Right forelimb (tissue), 1 donor: ENCODE results near the gene EYA3.

Experiments used
- DNase-seq: peaks from one replicate; pipeline ENCODE4 v3.0.0-alpha.2; 2018

Gene EYA3

DNA sequence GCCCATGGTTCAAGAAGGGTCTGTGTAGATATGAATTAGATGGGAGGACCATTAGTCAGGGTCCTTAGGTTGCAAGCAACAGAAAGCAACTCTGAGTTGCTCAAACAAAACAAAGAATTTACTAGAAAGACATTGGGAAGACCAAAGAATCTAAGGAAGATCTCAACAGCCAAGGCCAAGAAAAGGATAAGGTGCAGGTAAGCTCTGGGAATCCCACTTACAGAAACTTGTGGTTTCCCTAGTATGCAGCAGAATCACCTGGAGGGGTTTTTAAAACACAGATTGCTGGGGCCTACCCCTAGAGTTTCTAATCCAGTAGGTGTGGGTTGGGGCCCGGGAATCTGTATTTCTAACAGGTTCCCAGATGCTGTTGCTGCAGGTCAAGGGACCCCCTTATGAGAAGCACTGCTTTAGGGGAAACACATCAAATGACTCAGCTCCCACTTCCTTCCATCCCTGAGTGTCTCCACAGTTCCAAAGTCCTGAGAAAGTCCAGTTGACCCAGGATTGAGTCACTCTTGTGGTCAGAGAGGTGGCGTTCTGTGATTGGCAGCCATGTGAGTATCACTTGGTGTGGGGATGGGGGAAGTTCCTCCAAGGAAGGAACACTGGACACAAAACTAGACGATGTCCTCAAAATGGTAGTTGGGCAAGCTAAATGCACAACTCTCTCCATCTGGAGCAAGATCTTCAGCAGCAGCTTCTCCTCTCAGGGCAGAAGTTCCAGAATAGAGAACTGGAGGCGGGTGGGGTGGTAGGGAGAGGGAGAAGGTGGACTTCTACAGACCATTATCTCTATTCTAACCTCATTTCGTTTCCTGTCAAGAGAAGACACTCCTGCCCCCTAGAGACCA lies 24.2 kb upstream of the EYA3 start:
- DNase-seq, result no peak

DNA sequence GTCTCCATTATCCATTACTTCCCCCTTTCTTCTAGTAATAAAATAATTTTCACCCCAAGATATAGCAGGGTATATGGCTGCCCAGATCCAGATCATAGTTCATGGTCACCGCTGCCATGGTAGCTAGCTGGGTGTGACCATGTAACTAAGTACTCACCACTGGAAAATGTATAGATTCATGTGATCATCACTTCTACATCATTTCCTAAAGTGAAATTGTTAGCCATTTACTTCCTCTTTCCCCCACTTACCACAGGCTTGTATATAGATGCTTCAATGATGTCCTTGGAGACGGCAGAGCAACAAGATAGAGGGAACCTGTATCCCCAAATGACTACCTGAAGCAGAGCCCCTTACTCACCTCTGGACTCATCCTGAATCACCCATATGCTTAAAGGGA lies 22.7 kb upstream of the EYA3 start:
- no peak for DNase-seq

DNA sequence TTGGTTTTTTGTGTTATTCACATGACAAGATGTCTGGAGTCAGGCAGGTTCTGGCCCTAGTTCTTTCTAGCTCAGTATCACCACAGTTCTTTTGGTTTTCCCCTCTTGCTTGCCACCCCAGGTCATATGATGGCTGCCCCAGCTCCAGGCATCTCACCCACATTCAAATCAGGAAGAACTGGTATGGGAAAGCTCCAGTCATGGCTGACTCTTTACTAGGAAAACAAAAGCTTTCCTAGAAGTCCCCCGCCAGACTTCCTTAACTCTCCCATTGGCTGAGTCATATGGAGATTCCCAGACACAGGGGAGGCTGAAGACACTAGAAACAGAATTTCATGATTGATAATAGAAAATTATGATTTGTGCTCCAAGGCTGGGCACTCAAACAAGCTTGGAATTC lies 22.1 kb upstream of the EYA3 start:
- DNase-seq, result no peak

DNA sequence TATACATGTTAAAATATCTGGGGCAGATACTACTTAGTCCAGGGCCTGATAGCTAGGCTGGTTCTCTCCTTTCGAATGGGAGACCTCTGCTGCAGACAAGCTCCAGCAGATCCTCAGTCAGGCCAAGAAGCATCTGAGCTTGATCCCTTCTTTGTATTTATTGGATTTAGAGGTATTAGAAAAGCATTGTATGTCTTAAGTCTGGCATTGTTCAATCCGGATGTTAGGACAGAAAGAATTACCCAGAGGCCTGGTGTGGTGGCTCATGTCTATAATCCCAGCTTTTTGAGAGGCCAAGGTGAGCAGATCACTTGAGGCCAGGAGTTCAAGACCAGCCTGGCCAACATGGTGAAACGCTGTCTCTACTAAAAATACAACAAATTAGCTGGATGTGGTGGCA lies 21.2 kb upstream of the EYA3 start:
- no peak for DNase-seq

DNA sequence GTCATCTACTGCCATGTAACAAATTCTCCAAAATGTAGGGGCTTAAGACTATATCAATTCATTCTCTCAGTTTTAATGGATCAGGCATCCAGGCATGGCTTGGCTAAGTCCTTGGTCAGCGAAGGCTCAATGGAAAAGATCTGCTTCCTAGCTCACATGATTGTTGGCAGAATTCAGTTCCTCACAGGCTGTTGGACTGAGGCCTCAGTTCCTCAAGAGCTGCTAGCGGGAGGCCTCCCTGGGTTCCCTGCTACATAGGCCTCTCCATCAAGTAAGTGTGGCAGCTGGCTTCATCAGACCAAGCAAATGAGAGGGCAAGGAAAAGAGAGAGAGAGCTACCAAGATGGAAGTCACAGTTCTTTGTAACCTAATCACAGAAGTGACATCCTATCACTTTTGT lies 19.6 kb upstream of the EYA3 start:
- DNase-seq, result no peak

DNA sequence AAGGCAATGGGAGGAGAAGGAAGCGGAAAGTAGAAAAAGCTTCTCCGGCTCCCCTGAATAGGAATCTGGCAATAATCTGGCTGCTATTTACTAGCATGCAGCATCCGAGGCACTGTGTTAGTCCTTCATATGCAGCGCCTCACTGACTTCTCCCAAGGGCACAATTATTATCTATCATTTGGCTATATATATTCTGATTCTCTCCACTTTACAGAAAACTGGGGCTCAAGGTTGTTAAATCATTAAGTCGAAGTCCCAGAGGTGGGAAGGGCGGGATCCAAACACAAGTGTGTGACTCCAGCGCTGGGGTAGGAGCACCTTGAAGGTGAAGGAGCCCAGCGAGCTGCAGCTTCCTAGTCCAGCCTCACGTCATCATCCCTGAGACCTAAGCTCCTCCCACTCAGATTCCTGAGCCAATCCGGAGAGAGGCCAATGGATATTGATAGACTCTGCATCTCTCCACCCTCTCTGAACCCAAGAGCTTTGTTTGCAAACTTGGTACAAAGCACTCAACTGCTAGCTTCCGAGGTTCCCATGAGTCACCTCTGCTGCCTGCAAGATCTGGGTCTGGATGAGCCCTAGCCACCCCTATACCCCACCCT lies 16.6 kb upstream of the EYA3 start:
- no peak for DNase-seq

DNA sequence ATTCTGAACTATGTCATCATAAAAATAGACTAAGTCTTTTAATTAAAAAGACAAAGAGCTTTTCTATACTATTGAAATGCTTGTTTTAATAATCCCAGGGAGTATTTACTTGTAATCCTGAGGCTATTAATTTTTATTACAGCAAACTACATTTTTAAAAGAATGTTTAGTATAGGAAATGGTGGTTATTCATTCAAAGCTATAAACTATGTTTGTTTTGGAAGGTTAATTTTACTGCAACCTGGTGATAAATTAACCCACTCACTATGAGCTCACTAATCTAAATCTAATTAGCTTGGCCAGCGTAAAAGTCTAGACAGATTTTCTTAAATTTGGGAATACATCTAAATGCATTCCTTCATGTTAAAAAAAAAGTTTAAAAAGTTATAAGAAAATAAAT lies 13.8 kb upstream of the EYA3 start:
- no peak for DNase-seq

DNA sequence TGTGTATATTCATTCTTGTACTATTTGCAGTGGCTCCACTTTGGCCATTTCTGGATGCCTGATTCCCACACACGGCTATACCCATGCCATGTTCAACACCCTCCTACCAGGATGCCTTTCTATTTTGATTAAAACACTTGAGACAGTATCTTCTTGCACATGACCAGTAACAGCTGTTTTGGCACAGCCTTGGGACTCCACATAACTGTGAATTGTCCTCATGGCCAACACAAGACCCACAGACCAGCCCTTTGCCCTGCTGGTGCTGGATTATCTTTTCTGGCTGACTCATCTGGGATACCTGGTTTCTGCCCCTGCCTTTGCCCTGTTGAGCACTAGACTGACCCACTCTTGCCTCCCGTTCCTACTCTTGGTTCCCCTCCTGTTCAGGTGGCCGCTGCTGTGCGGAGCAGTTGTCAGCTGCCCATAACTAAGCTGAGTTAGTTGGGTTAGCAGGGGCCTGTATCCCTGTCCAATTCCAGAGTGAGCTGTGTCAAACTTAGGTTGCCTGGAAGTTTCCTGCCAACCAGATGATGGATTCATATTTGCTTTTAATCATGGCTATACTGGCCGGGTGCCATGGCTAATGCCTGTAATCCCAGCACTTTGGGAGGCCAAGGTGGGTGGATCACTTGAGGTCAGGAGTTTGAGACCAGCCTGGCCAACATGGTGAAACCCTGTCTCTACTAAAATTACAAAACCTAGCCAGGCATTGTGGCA lies 10.8 kb upstream of the EYA3 start:
- DNase-seq, result no peak

DNA sequence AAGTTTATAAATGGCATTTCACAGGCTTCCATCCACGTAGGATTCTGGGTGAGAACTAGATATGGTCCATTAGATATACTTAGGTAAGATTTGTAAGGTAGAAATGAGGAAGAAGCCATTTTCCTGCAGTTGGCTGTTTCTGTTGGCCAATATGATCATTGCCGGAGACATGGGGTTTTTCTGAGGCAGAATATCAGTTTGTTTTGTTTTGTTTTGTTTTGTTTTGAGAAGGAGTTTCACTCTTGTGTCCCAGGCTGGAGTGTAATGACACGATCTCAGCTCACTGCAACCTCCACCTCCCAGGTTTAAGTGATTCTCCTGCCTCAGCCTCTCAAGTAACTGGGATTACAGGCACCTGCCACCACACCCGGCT lies 8.7 kb upstream of the EYA3 start:
- DNase-seq, result no peak

DNA sequence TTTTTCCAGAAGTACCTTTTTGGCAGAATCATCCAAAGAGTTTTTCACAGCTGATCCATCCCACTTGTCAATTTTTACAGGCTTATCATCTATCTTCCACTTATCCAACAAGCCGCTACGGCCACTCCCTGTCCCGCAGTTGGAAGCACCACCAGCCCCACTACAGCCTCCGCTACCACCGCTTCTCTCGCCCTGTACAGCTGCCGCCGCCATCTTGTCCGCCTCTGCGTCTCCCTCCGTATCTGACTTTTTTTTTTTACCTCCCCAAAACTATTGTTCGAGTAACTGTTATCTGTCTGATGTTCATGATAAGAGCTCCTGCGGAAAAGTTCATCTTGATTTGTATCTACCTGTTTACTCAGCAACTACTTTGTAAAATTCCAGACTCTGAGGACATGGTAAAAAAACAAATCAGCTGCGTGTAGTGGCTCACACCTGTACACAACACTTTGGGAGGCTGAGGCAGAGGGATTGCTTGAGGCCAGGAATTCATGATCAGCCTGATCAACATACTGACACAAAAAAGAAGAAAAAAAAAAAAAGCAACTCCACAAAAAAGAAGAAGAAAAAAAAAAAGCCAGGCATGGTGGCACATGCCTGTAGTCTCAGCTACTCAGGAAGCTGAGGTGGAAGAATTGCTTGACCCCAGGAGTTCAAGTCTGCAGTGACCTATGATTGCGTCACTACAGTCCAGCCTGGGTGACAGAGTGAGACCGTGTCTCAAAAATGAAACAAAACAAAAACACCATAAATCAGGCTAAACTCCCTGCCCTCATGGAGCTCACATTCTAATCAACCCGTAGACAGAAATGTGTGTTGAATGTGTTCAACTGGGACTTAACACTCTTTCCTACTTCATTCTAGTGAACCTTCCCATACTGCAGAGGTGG lies 8.0 kb upstream of the EYA3 start:
- DNase-seq, result no peak

DNA sequence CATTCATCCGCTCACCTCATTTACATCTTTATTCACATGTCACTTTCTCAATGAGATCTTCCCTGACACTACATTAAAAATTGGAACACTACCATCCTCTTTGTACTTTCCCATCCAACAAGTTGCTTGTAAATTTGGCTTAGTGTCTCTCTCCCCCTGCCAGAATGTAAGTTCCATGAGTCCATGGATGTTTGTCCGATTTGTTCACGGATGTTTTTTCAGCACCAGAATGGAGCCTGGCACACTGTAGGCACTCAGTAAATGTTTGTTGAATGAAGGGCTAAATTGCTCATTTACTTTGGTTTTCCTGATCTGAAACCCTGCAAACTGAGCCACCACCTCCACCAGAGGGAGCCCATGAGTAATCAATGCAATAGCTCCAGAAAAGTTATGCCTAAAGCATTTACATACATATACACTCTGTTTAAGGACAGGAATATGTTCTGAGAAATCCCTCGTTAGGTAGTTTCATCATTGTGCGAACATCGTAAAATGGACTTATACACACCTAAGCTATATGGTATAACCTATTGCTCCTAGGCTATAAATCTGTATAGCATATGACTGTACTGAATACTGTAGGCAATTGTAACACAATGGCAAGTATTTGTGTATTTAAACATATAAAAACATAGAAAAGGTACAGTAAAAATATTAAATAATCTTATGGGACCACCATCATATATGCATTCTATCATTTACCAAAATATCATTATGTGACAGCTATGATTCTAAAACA lies 2.8 kb upstream of the EYA3 start:
- DNase-seq, result peak; percentile 69

DNA sequence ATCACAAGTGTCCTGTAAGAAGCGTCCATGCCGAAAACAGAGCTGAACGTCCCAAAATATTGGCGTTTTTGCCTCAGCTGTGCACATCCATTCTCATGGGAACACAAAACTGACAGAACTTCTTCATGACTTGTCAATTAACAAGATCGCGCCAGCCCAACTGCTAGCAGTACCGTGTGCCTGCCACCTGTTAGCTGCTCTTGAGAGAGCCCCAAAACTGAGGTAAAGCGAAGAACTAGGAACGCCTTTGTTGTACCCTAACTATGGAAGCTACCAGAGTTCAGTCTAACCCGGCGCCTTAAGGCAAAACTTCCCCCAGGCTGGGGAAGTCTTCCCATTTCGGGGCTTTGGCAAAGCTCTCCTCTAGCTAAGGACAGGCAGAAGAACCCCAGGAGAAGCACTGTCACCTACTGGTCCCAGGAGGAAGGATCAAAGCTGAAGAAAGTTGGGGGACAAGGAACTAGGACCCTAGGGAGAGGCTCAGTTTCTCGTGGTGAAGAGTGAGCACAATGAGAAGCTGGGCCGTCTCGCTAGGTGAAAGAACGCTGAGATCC lies 719 bp downstream of the EYA3 start:
- no peak for DNase-seq

DNA sequence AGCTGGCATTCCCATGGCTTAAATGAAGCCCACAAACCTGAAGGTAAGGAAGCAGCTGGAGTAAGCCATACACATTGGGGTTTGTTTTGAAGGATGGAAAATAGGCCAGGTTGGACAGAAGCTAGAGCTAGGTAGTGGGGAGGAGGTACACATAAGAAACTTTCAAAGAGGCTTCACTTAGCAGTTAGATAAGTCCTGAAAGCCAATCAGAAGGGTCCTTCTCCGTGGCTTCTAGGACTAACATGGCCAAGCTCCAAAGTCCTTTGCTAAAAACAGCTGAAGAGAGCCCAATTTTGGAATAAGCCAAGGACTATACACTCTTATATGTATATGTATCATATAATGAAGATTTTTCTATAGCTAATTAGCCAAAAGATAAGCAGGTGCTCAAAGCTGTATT lies 1.8 kb downstream of the EYA3 start:
- DNase-seq, result no peak

DNA sequence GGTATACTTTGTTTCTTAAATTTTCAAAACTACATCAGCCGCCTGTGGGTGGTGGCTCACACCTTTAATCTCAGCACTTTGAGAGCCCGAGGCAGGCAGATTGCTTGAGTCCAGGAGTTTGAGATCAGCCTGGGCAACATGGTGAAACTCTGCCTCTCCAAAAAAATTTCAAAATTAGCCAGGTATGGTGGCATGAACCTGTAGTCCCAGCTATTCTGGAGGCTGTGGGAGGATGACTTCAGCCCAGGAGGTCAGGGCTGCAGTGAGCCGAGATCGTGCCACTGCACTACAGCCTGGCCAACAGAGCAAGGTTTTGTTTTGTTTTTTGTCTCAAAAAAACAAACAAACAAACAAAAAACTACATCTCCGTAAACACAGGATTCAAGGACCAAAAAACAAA lies 3.3 kb downstream of the EYA3 start:
- DNase-seq, result no peak

DNA sequence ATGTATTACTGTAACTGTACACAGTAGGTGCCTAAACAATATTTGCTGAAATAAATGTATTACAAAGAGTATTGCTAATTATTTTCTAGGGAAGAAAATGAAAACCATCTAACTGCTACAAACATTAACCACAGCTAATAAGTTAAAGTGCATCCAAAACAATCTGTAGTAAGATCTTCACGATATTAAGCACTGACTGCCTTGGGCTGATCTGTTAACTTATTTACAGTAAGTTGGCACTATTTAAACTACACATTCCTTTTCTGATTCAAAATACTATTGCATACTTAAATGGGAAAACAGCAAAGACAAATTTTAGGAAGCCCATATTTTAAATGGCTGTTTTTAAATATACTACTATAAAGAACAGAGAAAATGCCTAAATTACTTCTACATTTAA lies 4.5 kb downstream of the EYA3 start:
- no peak for DNase-seq

DNA sequence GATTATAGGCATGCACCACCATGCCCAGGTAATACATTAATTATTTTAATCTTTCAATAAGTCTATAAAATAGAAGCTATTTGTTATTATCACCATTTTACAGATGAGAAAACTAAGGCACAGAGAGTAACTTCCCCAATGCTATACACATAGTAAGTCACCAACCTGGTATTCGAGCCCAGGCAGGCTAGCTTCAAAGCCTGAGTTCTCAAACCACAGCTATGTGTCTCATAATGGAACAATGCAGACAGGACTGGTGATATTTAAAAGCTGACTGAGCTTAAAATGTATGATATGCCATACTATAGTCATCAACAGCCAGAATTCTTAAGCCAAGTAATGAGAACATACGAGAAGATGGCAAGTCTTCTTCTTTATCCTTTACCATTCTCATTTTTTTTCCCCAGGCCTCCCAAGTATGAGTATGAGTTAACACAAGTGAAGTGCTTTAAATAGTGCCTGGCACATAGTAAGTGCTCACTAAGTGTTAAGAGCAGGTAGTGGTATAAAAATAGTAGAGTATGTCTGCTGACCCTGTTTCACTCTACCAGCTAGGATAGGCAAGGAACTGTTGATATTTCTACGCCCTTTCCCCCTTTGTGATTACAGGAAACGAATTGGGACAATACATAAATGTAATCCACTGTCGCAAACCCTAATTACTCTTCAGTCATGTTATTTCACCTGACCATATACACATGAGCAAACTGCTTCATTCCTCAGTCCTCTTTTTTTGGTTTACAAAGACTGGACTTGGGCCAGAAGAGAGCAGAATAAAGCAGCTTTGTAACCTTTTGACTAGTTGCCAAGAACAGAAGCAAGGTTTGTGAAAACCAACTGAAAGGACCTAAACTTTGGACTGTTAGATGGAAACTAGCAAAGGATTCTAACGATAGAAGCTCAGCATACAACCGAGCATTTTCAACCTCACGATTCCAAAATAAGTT lies 9.5 kb downstream of the EYA3 start:
- no peak for DNase-seq

DNA sequence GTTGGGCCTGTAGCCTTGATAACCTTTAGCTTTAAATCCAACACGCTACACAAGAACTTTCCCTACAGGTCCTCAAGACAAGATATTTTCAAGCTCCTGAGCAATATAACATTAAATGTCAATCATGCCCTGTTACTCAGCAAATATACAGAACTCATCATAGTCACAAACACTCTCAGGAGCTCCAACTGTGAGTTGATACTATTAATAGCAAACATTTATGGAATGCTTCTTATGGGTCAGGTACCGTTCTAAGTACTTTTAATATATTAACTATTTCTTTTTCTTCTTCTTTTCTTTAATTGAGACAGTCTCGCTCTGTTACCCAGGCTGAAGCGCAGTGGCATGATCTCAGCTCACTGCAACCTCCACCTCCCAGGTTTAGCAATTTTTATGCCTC lies 10.1 kb downstream of the EYA3 start:
- DNase-seq, result no peak

DNA sequence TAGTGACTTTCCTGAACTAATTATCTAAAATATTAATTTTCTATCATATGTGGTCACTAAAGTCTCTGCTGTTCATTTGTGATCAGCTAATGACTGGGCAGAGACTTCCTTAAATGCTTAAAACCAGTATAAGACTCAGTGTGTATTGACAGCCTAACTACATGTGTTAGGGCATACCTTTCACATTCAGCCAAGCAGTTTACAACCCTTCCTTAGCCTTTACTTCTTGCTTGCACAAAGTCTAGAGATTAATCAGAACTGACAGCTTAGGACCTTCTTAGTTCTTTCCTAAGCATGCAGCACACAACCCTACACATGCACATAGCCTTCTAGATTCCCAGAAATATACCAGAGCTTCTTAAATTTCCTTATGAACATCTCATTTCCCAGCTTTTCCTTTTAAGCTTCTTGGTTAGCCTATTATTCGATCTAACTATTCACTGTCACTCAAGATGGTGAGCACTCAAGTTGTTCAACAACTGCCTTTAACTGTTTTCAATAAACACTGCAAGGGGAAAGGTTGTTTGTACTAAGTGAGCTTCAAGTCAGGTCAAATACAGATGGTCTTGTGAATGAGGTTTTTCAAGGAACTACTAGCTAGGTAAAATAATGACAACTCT lies 13.4 kb downstream of the EYA3 start:
- no peak for DNase-seq

DNA sequence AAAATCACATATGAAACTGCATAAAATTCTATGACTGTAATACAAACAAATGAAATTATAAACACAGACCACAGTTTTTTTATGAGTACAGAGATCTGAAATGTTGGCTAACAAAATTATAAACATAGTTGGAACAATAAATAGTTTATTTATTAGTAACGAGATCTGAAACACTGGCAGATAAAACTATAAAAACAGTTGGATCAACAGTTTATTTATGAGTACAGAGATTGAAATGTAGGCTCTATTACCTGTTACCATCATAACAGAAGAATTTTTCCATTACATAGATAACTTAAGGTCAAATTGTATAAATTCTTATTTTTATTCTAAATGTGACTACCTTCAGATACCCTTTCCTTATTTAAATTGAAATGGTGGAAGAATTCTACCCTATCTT lies 14.5 kb downstream of the EYA3 start:
- DNase-seq, result no peak

DNA sequence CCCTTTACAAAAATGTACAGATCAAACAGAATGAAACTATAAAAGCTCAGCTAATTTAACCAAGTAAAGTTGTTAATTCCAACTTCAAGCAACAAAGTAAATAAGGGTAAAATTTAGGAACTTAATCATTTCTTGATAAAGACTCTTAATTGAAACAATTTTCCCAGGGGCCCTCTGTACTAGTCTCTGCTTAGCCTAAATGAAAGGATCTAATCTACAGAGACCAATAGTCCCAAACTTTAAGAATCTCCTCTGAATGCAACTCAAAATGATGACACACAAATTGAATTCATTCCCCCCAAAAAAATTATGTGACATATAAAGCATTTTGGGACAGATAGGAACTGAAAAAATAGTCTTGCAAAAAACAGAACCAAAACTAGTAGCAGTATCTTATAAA lies 16.6 kb downstream of the EYA3 start:
- no peak for DNase-seq
